Heart right ventricle (tissue), 16 donors: ENCODE results near the gene FLOT1. TPM values are rescaled to one million over a fixed set of nuclear protein-coding genes. Genes with fewer than 3 reads are reported as not detected.

ENCODE experiments used
- ATAC-seq, 8 donors: fragments of 200-7000 bp; cut with Tn5 transposase; one replicate each; pipeline ENCODE4 v1.9.1; 2020; ENCODE audit warnings: mild to moderate bottlenecking in 8 of 8, moderate library complexity in 8 of 8, moderate number of reproducible peaks in 1 of 8
- DNase-seq, 2 donors: peaks; one replicate each; pipeline ENCODE4 v3.0.0-alpha.2; 2020
- H3K27ac ChIP-seq, 10 donors: fragments of 200-600 bp; sonication (generic) in 2 of 10; one replicate each; pipeline versions ENCODE4 v1.5.0 to v1.8.0; 2020 to 2022; ENCODE audit warnings: mild to moderate bottlenecking in 3 of 10
- H3K27me3 ChIP-seq, 7 donors: fragments of 200-600 bp; one replicate each; pipeline ENCODE4 v1.8.0; 2021 to 2022; ENCODE audit warnings: mild to moderate bottlenecking in 2 of 7
- H3K36me3 ChIP-seq, 9 donors: fragments of 200-600 bp; sonication (generic) in 1 of 9; one replicate each; pipeline versions ENCODE4 v1.5.0 to v1.8.0; 2020 to 2022; ENCODE audit warnings: mild to moderate bottlenecking in 2 of 9
- H3K4me1 ChIP-seq, 9 donors: fragments of 200-600 bp; sonication (generic) in 1 of 9; one replicate each; pipeline versions ENCODE4 v1.5.0 to v1.8.0; 2020 to 2022; ENCODE audit warnings: mild to moderate bottlenecking in 4 of 9
- H3K4me3 ChIP-seq, 10 donors: fragments of 200-600 bp; sonication (generic) in 2 of 10; one replicate each; pipeline versions ENCODE4 v1.5.0 to v1.8.0; 2020 to 2022; ENCODE audit warnings: mild to moderate bottlenecking in 7 of 10, moderate library complexity in 2 of 10
- H3K9me3 ChIP-seq, 11 donors: fragments of 200-600 bp in 10 of 11; sonication (generic) in 2 of 11; one replicate each; pipeline versions ENCODE4 v1.5.0 to v1.8.0; 2013 to 2022; ENCODE audit warnings: mild to moderate bottlenecking in 2 of 11, control low read depth in 1 of 11, moderate library complexity in 1 of 11
- CTCF ChIP-seq, 9 donors: fragments of 200-600 bp; sonication (generic) in 2 of 9; IDR thresholded peaks; one replicate each; pipeline versions ENCODE4 v1.5.0 to v1.8.0; 2021 to 2022; ENCODE audit warnings: antibody characterized with exemption in 9 of 9, mild to moderate bottlenecking in 5 of 9, moderate library complexity in 1 of 9
- WGBS, 2 donors: extraction: QIAGEN DNeasy Blood & Tissue Kit; methylation state at CpG; one replicate each; pipeline ENCODE4 v1.1.7; 2013; ENCODE audit warnings: inconsistent platforms in 1 of 2; 5-methylcytosine and 5-hydroxymethylcytosine counted together
- intact Hi-C, 10 donors: fragments of 100-400 bp; cut with DNase I; formaldehyde crosslinking; loops; one replicate each; pipeline versions ENCODE4 v1.11.1 to v1.14.2; 2022
- polyA plus RNA-seq, 2 donors: library from polyadenylated mRNA; stranded (reverse); fragments of 200-250 nt; gene quantifications; one replicate each; pipeline ENCODE4 v1.2.3, GENCODE V29; 2013
- total RNA-seq, 10 donors: library from RNA; stranded (reverse); fragmentation: NEBNext Ultra II Directional in 3 of 10; extraction: Animal tissue kit (Norgen Biotek cat#: 25700) in 3 of 10; gene quantifications; one replicate each; pipeline versions ENCODE4 v1.2.1 to v1.2.4, GENCODE V29; 2021 to 2023
- donor health status: Arrhythmogenic right ventricular cardiomyopathy.
- donor health status: ischemic (EF 13 %, LVEDD 7.1; RV severe dilation, severe dysfunction).
- donor health status: healthy with polysubstance abuse.
- donor health status: DM: no; HTN: yes; CAD: no.
- donor health status: DM: no; HTN: no; CAD: no.
- donor health status: ischemic (EF 25% LVEDD 6.9; RV normal size, moderate dysfunction).
- donor health status: ischemic (EF 25% LVEDD 5.7; RV mildly dilated, moderate dysfunction).
- donor health status: healthy.
- donor health status: DM: yes; HTN: yes; CAD: no.
- donor health status: Ischemic cardiomyopathy.
- donor health status: ischemic (EF 35%, LVEDD 5.7; RV mildly dilated, moderate dysfunction).
- donor health status: nonischemic (EF 11% LVEDD 7.7; RV severe dilation, severe dysfunction).
- donor health status: DM: yes; HTN: yes; CAD: no.
- donor health status: PGD.
- donor health status: ischemic (EF 29% LVEDD 5.4; RV normal size, mild dysfunction).
- donor health status: nonischemic (EF 23%, LVEDD 6.1; RV moderate dilation, normal function).

Gene FLOT1
- total and polyA plus RNA-seq, 12 donors: 158 to 317 (median 190) TPM

GRCh38 chr6:30686009-30686907 is 56.2 kb downstream of the FLOT1 start, which contains the start of gene PPP1R18:
Gene PPP1R18, minus strand, starts transcription at chr6:30686645. Its CDS starts 627 bp downstream, at chr6:30686018.
- ATAC-seq (peak; percentile 50 to 74 (median 65)), DNase-seq (peak; percentile 87 to 90)
- Histone ChIP-seq H3K4me1 (peaks cover 25 to 83% (median 62%) of the 10 kb centered on the region in 9 donors), H3K9me3 (no peaks in the 10 kb centered on the region), H3K36me3 (peaks cover 0 to 12% (median 0%) of the 10 kb centered on the region in 9 donors), H3K4me3 (peak within 1 kb of the TSS; percentile 44 to 90 (median 80)), H3K27ac (peak within 1 kb of the TSS; percentile 94 to 100 (median 98)), H3K27me3 (no peaks in the 10 kb centered on the region)
- intact Hi-C loops: loop anchor here in 6 of 10 donors (2.0 to 10.0 kb wide), 3 partner anchors 35 to 199 kb away; partner anchors contain the start of genes TUBB (in 5 of the 6), DDR1 (in 1 of the 6), MRPS18B (in 1 of the 6) and PPP1R10 (in 1 of the 6)
- 3 to 5% methylated on average over 31 to 41 of the region's 41 CpGs for WGBS, 2 donors
- TF ChIP-seq CTCF (IDR thresholded peaks at IDR 0.05): no peak

DNA sequence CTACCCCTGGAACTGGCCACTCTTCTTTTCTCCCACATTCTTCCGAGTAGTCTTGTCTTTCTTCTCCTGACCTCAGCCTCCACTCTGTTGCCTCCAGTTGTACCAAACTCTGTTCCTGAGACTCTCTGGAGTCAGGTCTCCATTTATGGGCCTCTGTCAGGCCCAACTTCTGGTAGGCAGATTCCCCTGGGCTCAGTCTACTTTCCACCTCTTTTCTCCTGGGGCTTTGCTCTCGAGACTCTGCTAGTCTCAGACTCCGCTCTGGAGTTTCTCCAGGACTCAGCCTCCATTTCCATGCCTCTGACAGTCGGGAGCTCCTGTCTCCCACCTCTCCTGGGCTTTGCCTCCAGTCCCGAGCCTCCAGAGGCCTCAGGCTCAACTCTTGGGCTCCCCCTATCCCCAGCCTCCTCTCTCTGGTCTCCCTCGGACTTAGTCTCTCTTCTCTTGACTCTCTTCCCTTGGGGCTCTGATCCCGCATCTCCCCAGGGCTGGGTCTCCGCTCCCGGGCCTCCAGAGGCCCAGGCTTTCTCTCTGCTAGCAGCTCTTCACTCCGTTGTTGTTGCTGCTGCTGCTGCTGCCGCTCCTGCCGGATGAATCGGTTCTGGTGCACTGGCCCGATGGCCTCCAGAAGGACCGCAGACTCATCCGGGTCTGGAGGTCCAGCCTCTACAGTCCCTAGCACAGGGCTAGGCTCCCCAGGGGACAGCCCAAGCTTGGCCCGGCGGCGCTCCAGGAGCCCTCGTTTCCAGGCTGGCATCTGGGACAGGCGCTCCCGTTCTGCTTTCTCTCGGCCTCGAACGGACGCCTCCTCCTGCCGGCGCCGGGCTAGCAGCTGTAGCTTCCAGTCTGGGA is 57.1 kb downstream of the FLOT1 start:
- TF ChIP-seq CTCF (IDR thresholded peaks at IDR 0.05): peak in 4 of 9 donors; percentile 11 to 34 (median 21)
- peak overlapping the region; percentile 44 to 90 (median 80) for H3K4me3 ChIP-seq
- peak in 1 of 2 donors; percentile 40 for DNase-seq
- peaks cover 0 to 21% (median 0%) of the 10 kb centered on the region in 9 donors for H3K36me3 ChIP-seq
- H3K4me1 ChIP-seq: peaks cover 25 to 88% (median 66%) of the 10 kb centered on the region in 9 donors
- no peaks in the 10 kb centered on the region for H3K27me3 ChIP-seq
- H3K27ac ChIP-seq: peak overlapping the region; percentile 94 to 100 (median 98)
- 31 to 44% methylated on average over 29 of the region's 29 CpGs for WGBS, 2 donors
- no peaks in the 10 kb centered on the region for H3K9me3 ChIP-seq
- ATAC-seq: no peak
- intact Hi-C loops: loop anchor here in 6 of 10 donors (2.0 to 10.0 kb wide), 3 partner anchors 35 to 199 kb away; partner anchors contain the start of genes TUBB (in 5 of the 6), DDR1 (in 1 of the 6), MRPS18B (in 1 of the 6) and PPP1R10 (in 1 of the 6)

DNA sequence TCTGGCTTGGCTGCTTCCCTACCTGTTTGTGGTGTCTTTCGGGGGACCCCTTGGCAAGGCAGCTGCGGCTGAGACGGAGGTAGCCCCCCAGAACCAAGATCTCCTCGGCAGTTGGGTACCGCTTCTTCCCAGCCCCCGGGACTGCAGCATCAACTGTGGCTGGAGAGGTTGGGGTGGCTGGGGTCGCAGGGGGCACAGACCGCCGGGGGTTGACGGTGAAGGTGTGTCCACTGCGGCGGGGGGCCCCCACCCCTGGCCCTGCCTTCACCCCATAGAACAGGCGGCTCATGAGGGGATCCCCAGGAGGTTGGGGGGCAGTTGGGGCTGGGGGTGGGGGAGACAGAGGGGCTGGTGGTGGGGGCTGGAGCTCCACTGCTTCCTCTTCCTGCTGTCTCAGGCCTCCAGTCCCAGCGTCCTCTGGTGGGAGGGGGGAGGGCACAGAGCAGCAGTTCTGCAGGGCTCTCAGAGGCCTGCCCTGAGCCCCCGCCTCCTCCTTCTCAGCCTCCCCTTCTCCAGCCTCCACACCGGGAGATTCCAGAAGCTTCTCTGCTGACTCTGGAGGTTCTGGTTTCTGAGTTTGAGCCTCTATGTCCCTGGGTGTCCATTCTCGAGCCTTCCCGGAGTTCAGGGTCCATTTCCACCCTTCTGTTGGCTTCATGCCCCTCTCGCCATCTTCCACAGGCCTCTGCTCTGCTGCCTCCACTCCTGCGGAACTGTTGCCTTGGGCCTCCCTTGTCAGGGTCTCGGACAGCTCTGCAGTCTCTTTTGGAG is 57.9 kb downstream of the FLOT1 start:
- intact Hi-C loops: loop anchor here in 3 of 10 donors (5.0 to 10.0 kb wide), 4 partner anchors 67 to 200 kb away; partner anchors contain the start of genes DDR1 (in 1 of the 3), MRPS18B (in 1 of the 3) and PPP1R10 (in 1 of the 3)
- Histone ChIP-seq H3K9me3 (no peaks in the 10 kb centered on the region), H3K27ac (peak overlapping the region; percentile 94 to 100 (median 98)), H3K27me3 (no peaks in the 10 kb centered on the region), H3K4me1 (peaks cover 24 to 88% (median 66%) of the 10 kb centered on the region in 9 donors), H3K4me3 (peak overlapping the region; percentile 44 to 90 (median 80)), H3K36me3 (peaks cover 0 to 29% (median 0%) of the 10 kb centered on the region in 9 donors)
- WGBS, 2 donors: 29 to 41% methylated on average over 19 to 21 of the region's 21 CpGs
- no peak for ATAC-seq
- DNase-seq: peak; percentile 53 to 60
- TF ChIP-seq CTCF (IDR thresholded peaks at IDR 0.05): no peak
